ENCODE data around the gene BTBD8.

GRCh38 chr1:92080128-92080985 lies at the start of gene BTBD8:
- no peak for TF ChIP-seq CTCF (conservative IDR thresholded peaks at IDR 0.05 in 1 of 2, IDR thresholded peaks at IDR 0.05 in 1 of 2; ENCODE audit: extremely low read depth in 1 of 2, insufficient read depth in 1 of 2, low read depth in 1 of 2, low read length in 2 of 2)
- TF ChIP-seq EZH2 (IDR thresholded peaks at IDR 0.05; ENCODE audit: borderline replicate concordance, low read length) = no peak
